ENCODE results near the gene PPM1E.

GRCh38 chr17:58730937-58731336 is 24.7 kb upstream of the PPM1E start:
- no peak for TF ChIP-seq EZH2 (IDR thresholded peaks at IDR 0.05)
- TF ChIP-seq POLR2AphosphoS5 (IDR thresholded peaks at IDR 0.05; ENCODE audit: borderline replicate concordance, low read depth, low read length) = no peak
- TF ChIP-seq FOXP2 (optimal IDR thresholded peaks at IDR 0.05; ENCODE audit: control extremely low read depth, extremely low read length, insufficient read depth) = no peak
